MCF 10A (cell line): ENCODE results near the gene XXYLT1. TPM values are rescaled to one million over a fixed set of nuclear protein-coding genes. Genes with fewer than 3 reads are reported as not detected.

ENCODE experiments used
- BruUV-seq: library from RNA; stranded (reverse); fragments of 400-500 nt; replicated peaks from 2 replicates; lab custom pipeline; 2021; lab: Mats Ljungman, UMichigan
- CTCF ChIA-PET: fragments of 300-600 bp; sonication (Branson Sonifier 250); formaldehyde crosslinking; extraction: SDS; loops from one replicate; lab custom pipeline; 2021; ENCODE audit warnings: antibody characterized with exemption, inconsistent platforms; lab: Yijun Ruan, JAX
- POLR2A ChIA-PET: fragments of 300-600, 350-650 bp; sonication (Branson Sonifier 250); formaldehyde crosslinking; extraction: SDS; loops from one replicate; lab custom pipeline; 2020; ENCODE audit warnings: antibody characterized with exemption, inconsistent platforms; lab: Yijun Ruan, JAX
- DNase-seq: peaks from one replicate; pipeline ENCODE4 v3.0.0-alpha.2; 2018; ENCODE audit not compliant: unreplicated experiment
- H3K27ac Mint-ChIP-seq: one replicate; pipeline ENCODE4 v1.8.0; 2022; ENCODE audit warnings: mild to moderate bottlenecking, low read depth, mixed read lengths; ENCODE audit not compliant: unreplicated experiment
- H3K27me3 Mint-ChIP-seq: one replicate; pipeline ENCODE4 v1.8.0; 2022; ENCODE audit warnings: mixed read lengths; ENCODE audit not compliant: insufficient read depth, unreplicated experiment
- H3K36me3 Mint-ChIP-seq: one replicate; pipeline ENCODE4 v1.8.0; 2022; ENCODE audit warnings: mild to moderate bottlenecking, moderate library complexity, mixed read lengths; ENCODE audit not compliant: insufficient read depth, unreplicated experiment
- H3K4me1 Mint-ChIP-seq: one replicate; pipeline ENCODE4 v1.8.0; 2022; ENCODE audit warnings: mixed read lengths; ENCODE audit not compliant: insufficient read depth, unreplicated experiment
- H3K4me3 Mint-ChIP-seq: one replicate; pipeline ENCODE4 v1.8.0; 2022; ENCODE audit warnings: mild to moderate bottlenecking, moderate library complexity, mixed read lengths; ENCODE audit not compliant: unreplicated experiment
- H3K9me3 Mint-ChIP-seq: one replicate; pipeline ENCODE4 v1.8.0; 2022; ENCODE audit warnings: mixed read lengths; ENCODE audit not compliant: unreplicated experiment
- intact Hi-C: fragments of 100-400 bp; cut with micrococcal nuclease; formaldehyde crosslinking; loops from 2 replicates; pipeline ENCODE4 v1.14.1; 2022
- total RNA-seq: library from RNA; stranded (reverse); gene quantifications from 2 replicates; pipeline ENCODE4 v1.2.3, GENCODE V29; 2022
- TF ChIP-seq, protein P1 (sequence below): fragments of 200-600 bp; IDR thresholded peaks from one replicate; pipeline ENCODE4 v1.8.0; 2022; ENCODE audit warnings: antibody characterized with exemption, mild to moderate bottlenecking; ENCODE audit not compliant: unreplicated experiment

Gene XXYLT1
- total RNA-seq, 1 experiment from 2014 or later: 10.0 TPM

DNA sequence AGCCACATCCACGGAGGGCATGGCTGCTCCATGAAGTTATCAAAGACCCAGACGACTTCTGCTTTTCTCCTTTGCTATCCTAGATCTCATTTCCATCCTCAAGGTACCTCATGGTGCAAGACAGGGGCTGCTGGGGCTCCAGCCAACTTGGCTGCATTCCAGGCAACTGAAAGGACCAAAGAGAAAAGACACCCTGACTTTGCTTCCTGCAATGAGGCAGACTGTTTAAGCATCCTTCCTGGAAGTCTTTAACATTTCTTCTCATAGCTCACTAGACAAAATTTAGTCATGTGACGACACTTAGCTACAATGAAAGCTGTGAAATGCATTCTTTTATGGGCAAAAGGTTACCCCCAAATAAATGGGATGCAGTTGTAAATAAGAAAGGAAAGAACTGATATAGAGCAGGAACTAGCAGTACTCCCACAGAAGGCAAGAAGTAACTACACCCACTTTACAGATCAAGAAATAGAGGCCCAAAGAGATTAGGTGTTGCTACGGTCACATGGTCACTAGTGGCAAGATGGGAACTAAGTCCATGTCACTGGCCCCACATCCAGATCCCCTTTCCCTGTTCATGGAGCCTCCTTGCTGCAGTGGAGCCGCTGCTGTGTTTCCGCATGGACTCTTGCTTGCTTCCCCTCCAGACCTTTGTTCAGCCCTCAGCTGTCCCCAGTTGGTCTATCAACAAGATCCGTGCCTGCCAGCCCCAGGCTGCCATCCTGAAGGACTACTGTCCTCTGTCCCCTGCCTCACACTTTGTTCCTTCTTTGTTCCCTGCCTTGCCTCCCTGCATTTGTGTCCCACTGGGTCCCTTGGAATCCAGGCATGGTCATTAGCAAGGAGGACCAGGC is 107.0 kb downstream of the XXYLT1 start:
- peaks cover 5% of the 10 kb centered on the region for H3K36me3 Mint-ChIP-seq
- H3K9me3 Mint-ChIP-seq: no peaks in the 10 kb centered on the region
- peaks cover 6% of the 10 kb centered on the region for H3K4me1 Mint-ChIP-seq
- no peak for DNase-seq
- H3K4me3 Mint-ChIP-seq: no peak overlapping the region
- CTCF ChIA-PET: no interaction called here
- POLR2A ChIA-PET: interaction anchor here (0.7 kb wide), 1 partner anchor 77 kb away, joined by 4 read pairs; no protein-coding TSS in a partner anchor
- intact Hi-C loops: no loop called here
- no peak overlapping the region for H3K27ac Mint-ChIP-seq
- BruUV-seq: no TSS peak
- H3K27me3 Mint-ChIP-seq: no peaks in the 10 kb centered on the region
- TF ChIP-seq, protein P1, sequence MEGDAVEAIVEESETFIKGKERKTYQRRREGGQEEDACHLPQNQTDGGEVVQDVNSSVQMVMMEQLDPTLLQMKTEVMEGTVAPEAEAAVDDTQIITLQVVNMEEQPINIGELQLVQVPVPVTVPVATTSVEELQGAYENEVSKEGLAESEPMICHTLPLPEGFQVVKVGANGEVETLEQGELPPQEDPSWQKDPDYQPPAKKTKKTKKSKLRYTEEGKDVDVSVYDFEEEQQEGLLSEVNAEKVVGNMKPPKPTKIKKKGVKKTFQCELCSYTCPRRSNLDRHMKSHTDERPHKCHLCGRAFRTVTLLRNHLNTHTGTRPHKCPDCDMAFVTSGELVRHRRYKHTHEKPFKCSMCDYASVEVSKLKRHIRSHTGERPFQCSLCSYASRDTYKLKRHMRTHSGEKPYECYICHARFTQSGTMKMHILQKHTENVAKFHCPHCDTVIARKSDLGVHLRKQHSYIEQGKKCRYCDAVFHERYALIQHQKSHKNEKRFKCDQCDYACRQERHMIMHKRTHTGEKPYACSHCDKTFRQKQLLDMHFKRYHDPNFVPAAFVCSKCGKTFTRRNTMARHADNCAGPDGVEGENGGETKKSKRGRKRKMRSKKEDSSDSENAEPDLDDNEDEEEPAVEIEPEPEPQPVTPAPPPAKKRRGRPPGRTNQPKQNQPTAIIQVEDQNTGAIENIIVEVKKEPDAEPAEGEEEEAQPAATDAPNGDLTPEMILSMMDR: no peak

DNA sequence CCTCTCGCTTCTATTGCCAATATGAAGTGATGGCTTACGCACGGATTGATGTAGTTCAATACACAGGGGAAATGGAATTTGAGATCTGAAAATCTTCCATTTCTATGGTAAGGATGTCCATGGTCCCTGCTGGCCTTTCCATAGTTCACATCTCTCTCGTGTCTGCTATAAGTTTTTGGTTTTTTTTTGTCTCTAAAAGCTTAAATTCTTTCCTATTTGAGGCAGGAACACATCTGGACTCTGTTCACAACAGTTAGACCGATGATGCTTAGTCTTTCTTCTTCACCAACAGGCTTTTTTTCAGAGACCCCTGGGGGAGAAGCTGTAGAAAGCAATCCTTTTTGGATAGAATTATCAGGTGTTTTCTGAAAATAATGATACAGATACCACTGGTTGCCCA is 108.1 kb downstream of the XXYLT1 start:
- DNase-seq: no peak
- ChIA-PET POLR2A (interaction anchor here (0.7 kb wide), 1 partner anchor 78 kb away, joined by 4 read pairs; no protein-coding TSS in a partner anchor), CTCF (no interaction called here)
- Mint-ChIP-seq H3K4me1 (peaks cover 6% of the 10 kb centered on the region), H3K27me3 (no peaks in the 10 kb centered on the region), H3K27ac (no peak overlapping the region), H3K4me3 (no peak overlapping the region), H3K9me3 (no peaks in the 10 kb centered on the region), H3K36me3 (peaks cover 5% of the 10 kb centered on the region)
- BruUV-seq: no TSS peak
- intact Hi-C loops: no loop called here
- TF ChIP-seq, protein P1: no peak

DNA sequence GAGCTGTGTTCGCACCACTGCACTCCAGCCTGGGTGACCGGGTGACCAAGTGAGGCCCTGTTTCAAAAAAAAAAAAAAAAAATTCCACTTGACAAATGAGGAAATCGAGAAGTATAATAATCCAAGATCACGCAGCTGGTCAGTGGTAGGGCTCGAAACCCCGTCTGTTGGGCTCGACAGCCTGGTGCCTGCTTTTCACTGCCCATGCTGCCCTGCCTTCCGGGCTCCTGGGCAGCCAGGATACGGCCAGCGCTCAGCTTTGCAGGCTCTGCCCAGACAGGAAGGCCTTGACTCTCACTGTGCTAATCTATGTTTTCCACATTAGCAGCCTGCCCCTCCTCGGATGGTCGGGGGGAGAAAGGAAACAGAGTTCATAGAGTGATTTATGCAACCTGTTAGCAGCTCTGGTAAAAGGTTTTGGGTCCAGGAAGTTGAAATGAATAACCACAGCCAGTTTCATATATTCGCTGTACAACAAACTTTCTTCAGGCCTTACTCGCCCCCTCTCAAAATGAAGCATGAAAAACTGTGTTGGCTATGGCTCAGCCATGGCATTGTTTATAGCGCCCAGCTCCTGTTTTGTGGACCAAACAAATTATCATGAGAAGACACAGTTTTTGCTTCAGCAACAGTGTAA is 108.8 kb downstream of the XXYLT1 start:
- BruUV-seq: no TSS peak
- Mint-ChIP-seq H3K27ac (no peak overlapping the region), H3K4me1 (peaks cover 6% of the 10 kb centered on the region), H3K4me3 (no peak overlapping the region), H3K36me3 (peaks cover 5% of the 10 kb centered on the region), H3K27me3 (no peaks in the 10 kb centered on the region), H3K9me3 (no peaks in the 10 kb centered on the region)
- CTCF ChIA-PET: no interaction called here
- TF ChIP-seq, protein P1: no peak
- intact Hi-C loops: no loop called here
- POLR2A ChIA-PET: no interaction called here
- no peak for DNase-seq

DNA sequence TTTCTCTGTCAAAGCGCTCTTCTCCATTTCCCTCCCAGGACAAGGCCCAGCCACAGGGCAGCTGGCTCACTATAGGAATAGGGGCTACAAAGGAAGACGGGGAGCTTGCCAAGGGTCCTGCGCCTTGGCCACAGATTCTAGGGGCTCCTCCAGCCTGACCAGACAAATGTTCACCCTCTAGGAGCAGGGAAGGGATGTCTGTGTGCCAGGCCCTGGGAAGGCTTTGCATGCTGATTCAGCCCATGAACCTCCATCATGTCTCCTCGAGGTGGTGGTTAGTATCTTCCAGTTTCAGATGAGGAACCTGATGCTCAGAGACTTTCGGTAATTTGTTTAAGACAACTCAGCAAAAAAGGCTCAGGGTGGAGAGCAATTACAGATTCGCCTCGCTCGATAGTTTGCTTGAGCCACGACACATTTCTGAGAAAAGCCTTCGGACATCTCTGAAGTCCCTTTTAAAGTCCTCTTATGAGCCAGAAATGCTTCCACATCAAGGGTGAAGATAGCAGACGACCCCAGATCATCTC is 110.0 kb downstream of the XXYLT1 start:
- H3K4me1 Mint-ChIP-seq: peaks cover 6% of the 10 kb centered on the region
- POLR2A ChIA-PET: no interaction called here
- intact Hi-C loops: no loop called here
- no peak overlapping the region for H3K4me3 Mint-ChIP-seq
- no peak for DNase-seq
- peaks cover 5% of the 10 kb centered on the region for H3K36me3 Mint-ChIP-seq
- no TSS peak for BruUV-seq
- TF ChIP-seq, protein P1: no peak
- CTCF ChIA-PET: interaction anchor here (1.0 kb wide), 1 partner anchor 25 kb away, joined by 3 read pairs; no protein-coding TSS in a partner anchor
- no peaks in the 10 kb centered on the region for H3K9me3 Mint-ChIP-seq
- H3K27me3 Mint-ChIP-seq: no peaks in the 10 kb centered on the region
- H3K27ac Mint-ChIP-seq: no peak overlapping the region
